ENCODE measurements around the gene SIMC1.
A peak's percentile ranks its signal among the peaks of the same experiment; 100 is the strongest.
"Not testable (repeated sequence)": the region's sequence is repeated elsewhere in the genome, so short reads cannot be mapped to it uniquely, and the experiment has no call there.

Gene SIMC1

DNA sequence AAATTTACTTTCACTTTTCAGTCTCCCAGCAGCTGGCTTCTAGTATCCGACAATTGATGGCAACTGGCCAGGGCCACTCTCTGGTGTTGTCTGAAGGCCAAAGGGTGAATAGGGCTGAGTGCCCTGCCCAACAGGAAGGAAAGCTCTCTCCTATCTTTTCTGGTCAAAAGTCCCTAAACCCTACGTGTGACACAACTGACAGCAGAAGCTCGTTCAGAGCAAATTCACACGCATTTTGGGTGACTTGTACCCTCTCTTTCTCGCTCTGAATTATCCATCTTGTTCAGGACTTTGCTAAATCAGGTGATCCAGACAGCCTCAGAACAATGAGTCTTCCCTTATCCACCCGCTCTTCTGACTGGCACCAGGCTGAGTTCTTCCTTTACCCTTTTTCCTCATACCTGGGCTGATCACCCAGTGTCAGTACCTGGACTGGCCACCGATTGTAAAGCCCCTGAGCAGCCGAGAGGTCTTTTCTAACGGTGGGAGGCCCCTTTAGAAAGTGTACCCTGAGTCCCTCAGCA, 21.8 kb upstream of the SIMC1 start:
- DNase-seq (ENCODE audit: low spot score) = not testable (repeated sequence)

DNA sequence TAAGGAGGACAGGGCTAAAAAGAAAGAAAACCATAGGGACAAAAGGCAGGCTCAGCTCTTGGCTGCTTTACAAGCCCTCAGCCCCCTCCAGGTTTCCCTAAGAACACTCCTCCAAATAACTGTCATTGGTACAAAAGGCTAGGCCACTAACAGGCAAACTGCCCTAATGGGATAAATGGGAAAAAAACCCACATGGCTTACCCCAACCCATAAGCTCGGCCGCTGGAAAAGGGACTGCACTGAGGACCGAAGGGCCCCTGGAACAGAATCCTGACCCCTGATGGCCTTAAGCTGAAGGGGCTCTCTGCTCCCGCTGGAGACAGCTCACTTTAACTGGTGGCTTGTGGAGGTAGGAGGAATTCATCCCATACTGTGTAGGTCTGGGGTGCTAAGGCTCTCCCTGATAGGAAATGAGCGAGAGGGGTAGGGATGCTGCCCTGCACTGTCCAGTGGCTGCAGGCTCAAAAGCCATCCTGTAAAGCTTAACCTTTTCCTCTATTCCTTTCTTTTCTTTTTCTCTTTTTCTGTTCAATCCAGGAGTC, 21.0 kb upstream of the SIMC1 start:
- not testable (repeated sequence) for DNase-seq (ENCODE audit: low spot score)

DNA sequence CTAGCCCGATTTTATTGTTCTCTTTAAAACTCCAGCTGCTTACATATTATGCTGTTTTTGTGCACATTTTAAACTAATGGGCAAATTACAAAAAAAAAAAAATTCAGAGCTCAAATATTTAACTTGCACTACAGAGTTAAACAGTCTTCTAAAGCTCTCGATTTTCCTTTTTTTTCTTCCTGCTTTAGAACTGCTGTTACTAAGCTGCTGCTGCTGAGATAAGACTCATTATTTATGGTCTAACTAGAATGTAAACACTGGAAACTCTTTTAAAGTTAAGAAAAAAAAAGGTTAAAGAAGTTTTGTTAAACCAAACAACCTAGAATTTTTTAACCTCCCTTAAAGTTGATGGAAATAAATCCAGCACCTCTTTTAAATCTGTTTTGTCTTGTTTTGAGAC, 20.5 kb upstream of the SIMC1 start:
- not testable (repeated sequence) for DNase-seq (ENCODE audit: low spot score)

DNA sequence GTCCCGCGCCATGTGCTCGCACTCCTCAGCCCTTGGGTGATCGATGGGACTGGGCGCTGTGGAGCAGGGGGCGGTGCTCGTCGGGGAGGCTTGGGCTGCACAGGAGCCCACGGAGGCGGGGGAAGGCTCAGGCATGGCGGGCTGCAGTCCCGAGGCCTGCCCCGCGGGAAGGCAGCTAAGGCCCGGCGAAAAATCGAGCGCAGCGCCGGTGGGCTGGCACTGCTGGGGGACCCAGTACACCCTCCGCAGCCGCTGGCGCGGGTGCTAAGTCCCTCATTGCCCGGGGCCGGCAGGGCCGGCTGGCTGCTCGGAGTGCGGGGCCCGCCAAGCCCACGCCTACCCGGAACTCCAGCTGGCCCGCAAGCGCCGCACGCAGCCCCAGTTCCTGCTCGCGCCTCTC, 16.2 kb upstream of the SIMC1 start:
- DNase-seq (ENCODE audit: low spot score) = not testable (repeated sequence)

DNA sequence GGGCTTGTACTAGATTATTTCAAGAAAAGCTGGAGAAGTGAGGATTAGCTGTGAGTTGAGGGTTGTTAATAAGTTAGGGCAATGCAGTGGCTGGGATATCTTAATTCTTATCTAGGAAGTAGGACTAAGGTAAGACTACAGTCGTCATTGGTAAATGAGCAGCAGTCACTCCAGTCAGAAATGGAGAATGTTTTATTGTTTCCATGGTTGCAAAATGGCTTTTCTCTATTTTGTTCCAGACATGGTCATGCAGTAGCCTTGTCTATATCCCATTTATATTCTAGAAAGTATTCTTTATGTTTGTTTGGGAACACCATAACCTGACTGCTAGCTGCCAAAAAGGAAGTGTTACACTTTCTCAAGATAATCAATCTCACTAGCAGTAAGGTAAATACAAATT, 9.9 kb upstream of the SIMC1 start:
- not testable (repeated sequence) for DNase-seq (ENCODE audit: low spot score)

DNA sequence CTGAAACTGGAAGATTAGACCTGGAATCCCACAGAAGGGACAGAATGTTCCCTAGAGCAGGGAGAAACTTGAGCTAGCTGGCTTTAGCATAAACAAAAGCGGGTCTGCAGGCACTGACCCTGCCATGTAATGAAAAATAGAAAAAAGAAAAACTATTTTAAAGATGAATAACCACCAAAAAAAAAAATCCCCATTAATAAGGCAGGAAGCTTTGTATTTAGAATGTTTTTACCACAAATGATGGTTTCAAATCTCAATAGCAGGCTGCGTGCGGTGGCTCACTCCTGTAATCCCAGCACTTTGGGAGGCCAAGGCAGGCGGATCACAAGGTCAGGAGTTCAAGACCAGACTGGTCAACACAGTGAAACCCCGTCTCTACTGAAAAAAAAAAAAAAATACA, 5.0 kb upstream of the SIMC1 start:
- DNase-seq (ENCODE audit: low spot score) = not testable (repeated sequence)

DNA sequence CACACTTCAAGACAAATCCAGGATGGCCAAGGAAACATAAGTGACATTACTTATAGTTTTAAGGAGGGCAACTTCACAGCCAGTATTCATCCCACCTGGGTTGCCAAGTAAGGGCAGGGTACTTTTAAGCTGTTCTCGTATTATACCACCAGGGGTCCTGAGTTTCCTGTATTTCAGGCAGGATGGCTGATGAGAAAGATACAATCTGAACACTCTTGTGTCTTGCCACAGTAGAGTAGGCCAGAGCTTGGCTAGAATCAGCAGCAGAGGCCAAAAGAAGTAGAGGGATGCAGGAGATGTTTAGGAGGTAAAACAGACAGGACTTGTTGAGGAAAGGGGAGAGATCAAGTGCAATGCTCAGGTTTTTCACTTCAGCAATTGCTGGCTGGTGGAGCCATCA, 3.1 kb upstream of the SIMC1 start:
- DNase-seq (ENCODE audit: low spot score) = peak; percentile 23

DNA sequence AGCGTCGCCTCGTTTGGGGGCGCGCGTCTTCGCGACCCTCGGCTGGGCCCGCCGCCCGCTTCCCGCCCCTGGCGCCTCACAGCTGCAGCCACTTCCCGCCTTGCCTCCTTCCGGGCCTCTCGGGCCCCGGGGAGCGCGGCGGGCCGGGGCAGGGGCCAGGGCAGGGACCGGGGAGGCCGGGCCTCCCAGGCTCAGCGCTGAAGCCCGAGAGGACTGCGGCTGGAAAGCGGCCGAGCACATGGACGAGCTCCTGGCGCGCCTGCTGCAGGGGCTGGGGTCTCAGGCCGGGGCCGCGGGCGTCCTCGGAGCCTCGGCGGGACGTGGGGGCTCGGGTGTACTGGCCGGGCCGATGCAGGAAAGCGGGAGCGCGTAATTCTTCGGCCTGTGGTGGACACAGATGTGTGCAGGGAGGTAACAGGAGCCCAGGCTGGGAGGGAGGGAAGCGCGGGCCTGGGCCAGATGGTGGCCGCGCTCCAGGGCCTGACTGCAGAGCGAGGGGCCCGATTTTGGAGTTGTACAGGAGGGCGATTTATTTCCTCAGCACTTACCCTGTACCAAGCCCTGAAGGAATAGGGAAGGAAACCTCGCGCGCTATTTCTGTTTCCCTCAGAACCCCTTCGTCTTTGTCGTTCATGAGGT, 540 bp downstream of the SIMC1 start:
- DNase-seq (ENCODE audit: low spot score) = not testable (repeated sequence)

DNA sequence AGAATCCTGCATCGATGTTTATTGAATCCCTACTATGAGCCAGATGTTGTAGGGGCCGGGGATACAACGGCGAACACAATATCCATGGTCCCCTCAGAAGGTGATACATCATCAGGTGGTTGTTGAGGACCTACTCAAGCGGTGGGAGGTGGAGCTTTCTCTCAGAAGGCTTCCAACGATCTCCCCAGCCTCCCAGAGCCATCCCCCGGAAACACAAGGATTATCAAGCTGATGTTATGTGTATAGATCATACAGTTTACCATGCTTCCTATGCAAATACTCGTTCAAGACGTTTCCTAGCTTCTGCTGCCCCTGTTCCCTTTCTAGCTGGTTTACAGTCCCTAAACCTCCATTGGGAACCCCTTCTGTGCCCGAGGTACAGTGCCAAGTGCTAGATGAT, 1.1 kb downstream of the SIMC1 start:
- not testable (repeated sequence) for DNase-seq (ENCODE audit: low spot score)

DNA sequence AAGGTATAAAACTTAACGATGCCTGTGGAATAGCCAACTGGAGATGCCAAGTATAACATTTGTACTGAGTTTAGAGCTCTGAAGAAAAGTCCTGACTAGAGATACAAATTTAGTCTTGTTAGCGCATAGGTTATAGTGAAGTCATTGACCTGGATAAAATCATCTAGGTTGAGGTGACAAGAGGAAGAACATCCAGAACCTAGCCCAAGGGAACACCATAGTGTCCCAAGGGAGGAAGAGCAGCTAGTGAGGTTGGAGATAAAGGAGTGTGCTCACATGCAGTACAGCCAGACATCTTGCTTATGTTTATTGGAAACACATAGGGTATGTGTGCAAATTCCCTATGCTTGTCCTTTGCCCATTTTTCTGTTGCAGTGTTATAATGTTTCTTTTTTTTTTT, 6.1 kb downstream of the SIMC1 start:
- DNase-seq (ENCODE audit: low spot score) = not testable (repeated sequence)

DNA sequence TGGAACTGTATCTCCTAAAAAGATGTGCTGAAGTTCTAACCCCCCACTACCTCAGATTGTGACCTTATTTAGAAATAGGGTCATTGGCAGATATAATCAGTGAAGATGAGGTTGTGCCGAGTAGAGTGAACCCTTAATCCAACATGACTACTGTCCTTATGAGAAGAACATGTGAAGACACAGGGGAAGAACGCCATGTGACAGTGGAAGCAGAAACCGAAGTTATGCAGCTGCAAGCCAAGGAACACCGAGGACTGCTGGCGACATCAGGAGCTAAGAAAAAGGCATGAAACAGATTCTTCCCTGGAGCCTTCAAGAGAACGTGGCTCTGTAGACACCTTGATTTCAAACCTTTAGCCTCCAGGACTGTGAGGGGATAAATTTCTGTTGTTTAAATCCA, 6.8 kb downstream of the SIMC1 start:
- not testable (repeated sequence) for DNase-seq (ENCODE audit: low spot score)

DNA sequence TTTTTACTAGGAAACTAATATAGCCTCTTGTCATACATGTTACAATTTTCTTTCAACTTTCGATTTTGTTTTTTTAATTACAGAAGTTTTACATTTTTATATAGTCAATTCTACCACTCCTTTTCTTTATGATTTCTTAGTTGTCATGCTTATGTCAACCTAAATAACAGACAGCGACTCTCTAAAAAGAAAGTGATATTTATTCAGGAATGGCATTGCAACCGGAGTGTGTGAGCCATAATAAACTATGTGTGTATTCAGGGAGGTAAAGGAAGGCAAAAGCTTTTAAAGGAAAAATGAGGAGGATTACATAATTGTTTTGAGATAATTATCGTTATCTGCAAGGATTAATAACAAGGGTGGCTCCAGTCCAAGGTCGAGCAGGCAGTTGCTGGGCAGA, 7.3 kb downstream of the SIMC1 start:
- DNase-seq (ENCODE audit: low spot score) = not testable (repeated sequence)

DNA sequence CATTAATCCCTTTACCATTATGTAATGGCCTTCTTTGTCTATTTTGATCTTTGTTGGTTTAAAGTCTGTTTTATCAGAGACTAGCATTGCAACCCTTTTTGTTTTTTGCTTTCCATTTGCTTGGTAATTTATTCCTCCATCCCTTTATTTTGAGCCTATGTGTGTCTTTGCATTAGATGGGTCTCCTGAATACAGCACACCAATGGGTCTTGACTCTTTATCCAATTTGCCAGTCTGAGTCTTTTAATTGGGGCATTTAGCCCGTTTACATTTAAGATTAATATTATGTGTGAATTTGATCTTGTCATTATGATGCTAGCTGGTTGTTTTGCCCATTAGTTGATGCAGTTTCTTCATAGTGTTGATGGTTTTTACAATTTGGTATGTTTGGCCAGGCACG, 12.5 kb downstream of the SIMC1 start:
- DNase-seq (ENCODE audit: low spot score) = not testable (repeated sequence)

DNA sequence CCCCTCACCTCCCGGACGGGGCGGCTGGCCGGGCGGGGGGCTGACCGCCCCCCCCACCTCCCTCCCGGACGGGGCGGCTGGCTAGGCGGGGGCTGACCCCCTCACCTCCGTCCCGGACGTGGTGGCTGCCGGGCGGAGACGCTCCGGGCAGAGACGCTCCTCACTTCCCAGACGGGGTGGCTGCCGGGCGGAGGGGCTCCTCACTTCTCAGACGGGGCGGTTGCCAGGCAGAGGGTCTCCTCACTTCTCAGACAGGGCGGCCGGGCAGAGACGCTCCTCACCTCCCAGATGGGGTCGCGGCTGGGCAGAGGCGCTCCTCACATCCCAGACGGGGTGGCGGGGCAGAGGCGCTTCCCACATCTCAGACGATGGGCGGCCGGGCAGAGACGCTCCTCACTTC, 13.9 kb downstream of the SIMC1 start:
- not testable (repeated sequence) for DNase-seq (ENCODE audit: low spot score)

DNA sequence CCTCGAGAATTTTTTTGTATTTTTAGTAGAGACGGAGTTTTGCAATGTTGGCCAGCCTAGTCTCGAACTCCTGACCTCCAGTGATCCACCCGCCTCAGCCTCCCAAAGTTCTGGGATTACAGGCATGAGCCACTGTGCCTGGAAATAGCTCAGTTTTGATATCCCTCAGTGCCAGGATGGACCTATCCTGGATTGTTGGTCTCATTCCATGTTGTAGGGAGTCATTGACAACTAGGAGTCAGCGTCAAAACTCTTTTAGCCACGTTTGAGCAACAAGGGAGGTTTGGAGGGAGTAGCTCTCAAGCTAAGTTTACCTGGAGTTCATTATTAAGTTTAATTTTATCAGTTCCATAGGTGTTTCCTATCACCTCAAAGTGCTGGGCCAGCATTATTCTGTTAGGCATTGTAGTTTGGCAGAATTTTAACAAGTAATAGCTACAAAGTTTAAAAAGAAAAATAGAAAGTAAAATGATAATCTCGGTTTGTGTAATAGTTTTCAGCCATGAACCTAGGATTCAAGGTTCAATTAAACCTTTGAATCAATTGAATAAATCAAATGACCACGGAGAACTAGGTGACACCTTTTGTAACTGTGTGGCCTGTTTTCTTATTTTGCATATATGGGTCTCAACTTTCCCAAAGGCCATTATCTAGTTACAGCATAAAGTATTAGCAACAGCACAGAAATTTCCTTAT, 15.3 kb downstream of the SIMC1 start:
- DNase-seq (ENCODE audit: low spot score) = not testable (repeated sequence)

DNA sequence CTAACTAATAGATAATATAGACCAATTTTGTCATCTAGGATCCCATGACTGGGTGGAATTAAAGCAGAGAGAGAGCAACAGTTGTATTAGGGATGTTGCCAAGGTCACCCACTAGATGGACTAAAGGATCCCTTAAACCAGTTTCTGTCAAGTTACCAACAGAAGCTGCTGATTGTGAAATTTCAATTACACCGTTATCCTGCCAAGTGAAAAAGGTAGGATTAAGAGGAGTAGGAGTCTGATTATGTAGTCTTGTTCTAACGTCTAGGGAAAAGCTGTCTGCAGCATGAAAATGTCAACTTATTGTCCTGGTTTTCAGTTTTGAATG, 15.8 kb downstream of the SIMC1 start:
- DNase-seq (ENCODE audit: low spot score) = not testable (repeated sequence)

DNA sequence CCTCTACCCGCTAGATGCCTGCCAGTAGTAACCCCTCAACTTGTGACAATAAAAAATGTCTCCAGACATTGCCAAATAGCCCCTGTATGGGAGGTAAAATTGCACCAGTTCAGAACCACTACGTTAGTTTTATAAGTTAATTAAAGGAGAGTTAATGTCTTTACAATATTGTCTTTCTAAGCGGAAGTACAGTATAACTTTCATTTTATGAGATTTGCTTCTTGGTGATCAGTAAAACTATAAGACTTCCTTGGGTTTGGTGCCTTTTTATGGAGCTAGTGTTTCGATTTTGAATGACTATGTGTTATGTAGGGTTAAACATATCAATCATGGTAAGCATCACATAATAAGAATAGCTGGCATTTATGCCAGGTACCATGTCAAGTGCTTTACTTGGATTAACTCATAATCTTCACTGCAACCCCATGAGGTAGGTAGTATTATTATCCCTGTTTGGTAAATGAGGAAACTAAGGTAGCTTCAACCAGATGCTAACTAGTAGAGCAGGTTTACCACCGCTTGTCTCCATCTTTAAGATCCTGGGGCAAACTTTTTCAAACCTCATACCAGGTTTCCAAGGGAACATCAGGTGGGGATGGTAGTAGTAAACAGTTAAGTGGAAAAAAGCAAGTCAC, 19.8 kb downstream of the SIMC1 start:
- not testable (repeated sequence) for DNase-seq (ENCODE audit: low spot score)

DNA sequence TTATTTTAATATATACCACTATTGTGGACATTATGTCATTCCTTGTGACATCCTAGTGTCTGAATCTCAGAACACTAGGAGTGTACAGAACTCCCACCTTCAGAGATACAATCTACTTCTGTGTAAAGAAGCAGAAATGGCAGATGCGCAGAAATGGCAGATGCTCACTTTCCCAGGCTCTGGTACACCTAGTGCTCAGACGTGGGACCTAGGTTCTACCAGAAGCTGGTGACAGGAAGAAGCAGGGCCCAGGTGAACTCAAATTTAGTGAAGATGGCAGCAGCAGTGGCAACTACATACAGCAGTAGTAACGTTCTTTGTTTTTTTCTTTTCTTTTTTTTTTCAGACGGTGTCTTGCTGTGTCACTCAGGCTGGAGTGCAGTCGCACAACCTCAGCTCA, 22.5 kb downstream of the SIMC1 start:
- not testable (repeated sequence) for DNase-seq (ENCODE audit: low spot score)

DNA sequence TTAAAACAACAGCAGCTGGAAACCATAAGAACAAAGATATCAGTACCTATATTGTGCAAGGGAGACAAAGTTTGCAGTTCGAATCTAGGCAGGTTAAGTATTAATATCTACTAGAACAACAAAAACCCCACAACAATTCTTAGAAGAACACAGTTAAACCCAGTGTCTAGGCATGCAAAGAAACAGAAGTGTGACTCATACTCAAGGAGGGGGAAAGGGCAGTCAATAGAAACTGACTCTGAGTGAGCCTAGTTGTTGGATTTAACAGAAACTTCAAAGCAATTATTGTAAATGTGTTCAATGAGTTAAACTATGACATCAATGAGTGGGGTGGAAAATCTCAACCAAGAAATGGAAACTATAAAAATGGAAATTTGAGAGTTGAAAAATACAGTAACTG, 28.2 kb downstream of the SIMC1 start:
- DNase-seq (ENCODE audit: low spot score) = not testable (repeated sequence)

DNA sequence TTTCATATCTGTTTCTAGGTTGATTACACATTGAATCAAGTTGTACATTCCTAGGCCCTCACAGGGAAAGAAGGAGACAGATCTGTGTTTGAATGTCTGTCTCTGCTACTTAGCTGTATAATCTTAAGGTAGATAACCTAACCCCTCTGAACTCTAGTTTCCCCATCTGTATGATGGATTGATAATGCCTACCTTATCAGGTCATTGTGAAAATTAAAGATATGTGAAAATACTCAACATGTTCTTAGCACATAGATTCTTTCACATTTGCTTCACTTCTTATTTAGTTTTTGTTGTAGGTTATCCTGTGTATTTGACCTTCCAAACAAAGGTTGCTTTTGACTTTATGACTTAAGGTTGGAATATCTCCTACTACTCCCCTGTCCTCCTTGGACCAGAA, 50.8 kb downstream of the SIMC1 start:
- DNase-seq (ENCODE audit: low spot score) = not testable (repeated sequence)

DNA sequence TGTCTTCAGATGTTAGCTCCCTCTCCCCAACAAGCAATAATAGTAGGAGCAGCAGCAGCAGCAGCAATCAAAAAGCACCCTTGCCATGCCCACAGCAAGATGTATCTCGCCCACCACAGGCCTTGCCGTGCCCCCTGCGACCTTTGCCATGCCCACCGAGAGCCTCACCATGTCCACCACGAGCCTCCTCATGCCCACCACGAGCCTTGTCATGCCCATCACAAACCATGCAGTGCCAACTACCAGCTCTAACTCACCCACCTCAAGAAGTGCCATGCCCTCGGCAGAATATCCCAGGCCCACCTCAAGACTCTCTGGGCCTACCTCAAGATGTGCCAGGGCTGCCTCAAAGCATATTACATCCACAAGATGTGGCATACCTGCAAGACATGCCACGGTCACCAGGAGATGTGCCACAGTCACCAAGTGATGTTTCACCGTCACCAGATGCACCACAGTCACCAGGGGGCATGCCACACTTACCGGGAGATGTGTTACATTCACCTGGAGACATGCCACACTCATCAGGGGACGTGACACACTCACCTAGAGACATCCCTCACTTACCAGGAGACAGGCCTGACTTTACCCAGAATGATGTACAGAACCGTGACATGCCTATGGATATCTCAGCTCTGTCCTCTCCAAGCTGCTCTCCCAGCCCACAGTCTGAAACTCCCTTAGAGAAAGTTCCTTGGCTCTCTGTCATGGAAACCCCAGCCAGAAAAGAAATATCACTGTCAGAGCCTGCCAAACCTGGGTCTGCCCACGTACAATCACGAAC, 52.0 kb downstream of the SIMC1 start:
- not testable (repeated sequence) for DNase-seq (ENCODE audit: low spot score)

DNA sequence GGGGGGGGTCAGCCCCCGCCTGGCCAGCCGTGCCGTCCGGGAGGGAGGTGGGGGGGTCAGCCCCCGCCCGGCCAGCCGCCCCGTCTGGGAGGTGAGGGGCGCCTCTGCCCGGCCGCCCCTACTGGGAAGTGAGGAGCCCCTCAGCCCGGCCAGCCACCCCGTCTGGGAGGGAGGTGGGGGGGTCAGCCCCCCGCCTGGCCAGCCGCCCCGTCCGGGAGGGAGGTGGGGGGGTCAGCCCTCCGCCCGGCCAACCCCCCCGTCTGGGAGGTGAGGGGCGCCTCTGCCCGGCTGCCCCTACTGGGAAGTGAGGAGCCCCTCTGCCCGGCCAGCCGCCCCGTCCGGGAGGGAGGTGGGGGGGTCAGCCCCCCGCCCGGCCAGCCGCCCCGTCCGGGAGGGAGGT, 67.1 kb downstream of the SIMC1 start:
- not testable (repeated sequence) for DNase-seq (ENCODE audit: low spot score)

All from D341Med (cell line).